ENCODE results near the gene NTM. TPM values are rescaled to one million over a fixed set of nuclear protein-coding genes. Genes with fewer than 3 reads are reported as not detected.

NTM gene
- total RNA-seq, 1 experiment from 2014 or later = 0.73 TPM

DNA sequence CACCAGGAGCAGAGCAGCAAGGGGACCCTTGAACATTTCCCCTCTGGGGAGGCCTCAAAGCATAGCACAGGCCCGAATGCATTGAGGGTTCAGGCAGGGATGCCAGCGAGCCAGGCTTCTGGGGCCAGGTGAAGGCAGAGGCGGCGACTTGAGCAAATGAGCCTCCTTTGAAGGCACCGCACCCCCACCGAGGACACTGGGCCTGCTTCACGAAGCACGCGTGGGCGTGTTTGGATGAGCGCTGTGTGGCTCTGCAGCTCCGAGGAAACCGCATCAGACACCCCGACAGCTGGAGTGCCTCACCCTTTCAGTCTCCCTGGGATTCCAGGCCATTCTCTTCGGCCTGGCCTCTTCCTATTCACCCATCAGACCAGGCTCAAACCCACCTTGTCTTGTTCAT is 301.8 kb downstream of the NTM start:
- BruUV-seq (replicated peaks) = no TSS peak
- H3K4me1 ChIP-seq = no peaks in the 10 kb centered on the region
- no peaks in the 10 kb centered on the region for H3K36me3 ChIP-seq (ENCODE audit: control insufficient read depth, insufficient read depth, low read length)
- H3K36me3 Mint-ChIP-seq (ENCODE audit: insufficient read depth, unreplicated experiment) = peaks cover 5% of the 10 kb centered on the region
- no peaks in the 10 kb centered on the region for H3K4me1 Mint-ChIP-seq (ENCODE audit: low read depth, unreplicated experiment)
- no peak overlapping the region for H3K4me3 Mint-ChIP-seq (ENCODE audit: unreplicated experiment)
- peaks cover 16% of the 10 kb centered on the region for H3K27me3 Mint-ChIP-seq (ENCODE audit: insufficient read depth, unreplicated experiment)
- H3K27me3 ChIP-seq (replicated peaks; ENCODE audit: control insufficient read depth, insufficient read depth, low read length) = no peaks in the 10 kb centered on the region
- H3K9me3 ChIP-seq = no peaks in the 10 kb centered on the region
- H3K4me3 ChIP-seq (ENCODE audit: low read depth, low read length) = no peak overlapping the region
- intact Hi-C loops (cut with micrococcal nuclease; ENCODE audit: unreplicated experiment) = loop anchor here (10.0 kb wide), 1 partner anchor 207 kb away; no protein-coding TSS in a partner anchor
- H3K27ac Mint-ChIP-seq (ENCODE audit: unreplicated experiment) = no peak overlapping the region
- DNase-seq = no peak
- CTCF ChIA-PET = no interaction called here
- H3K9me3 Mint-ChIP-seq (ENCODE audit: unreplicated experiment) = no peaks in the 10 kb centered on the region
- POLR2A ChIA-PET = no interaction called here
- TF ChIP-seq, protein P1, sequence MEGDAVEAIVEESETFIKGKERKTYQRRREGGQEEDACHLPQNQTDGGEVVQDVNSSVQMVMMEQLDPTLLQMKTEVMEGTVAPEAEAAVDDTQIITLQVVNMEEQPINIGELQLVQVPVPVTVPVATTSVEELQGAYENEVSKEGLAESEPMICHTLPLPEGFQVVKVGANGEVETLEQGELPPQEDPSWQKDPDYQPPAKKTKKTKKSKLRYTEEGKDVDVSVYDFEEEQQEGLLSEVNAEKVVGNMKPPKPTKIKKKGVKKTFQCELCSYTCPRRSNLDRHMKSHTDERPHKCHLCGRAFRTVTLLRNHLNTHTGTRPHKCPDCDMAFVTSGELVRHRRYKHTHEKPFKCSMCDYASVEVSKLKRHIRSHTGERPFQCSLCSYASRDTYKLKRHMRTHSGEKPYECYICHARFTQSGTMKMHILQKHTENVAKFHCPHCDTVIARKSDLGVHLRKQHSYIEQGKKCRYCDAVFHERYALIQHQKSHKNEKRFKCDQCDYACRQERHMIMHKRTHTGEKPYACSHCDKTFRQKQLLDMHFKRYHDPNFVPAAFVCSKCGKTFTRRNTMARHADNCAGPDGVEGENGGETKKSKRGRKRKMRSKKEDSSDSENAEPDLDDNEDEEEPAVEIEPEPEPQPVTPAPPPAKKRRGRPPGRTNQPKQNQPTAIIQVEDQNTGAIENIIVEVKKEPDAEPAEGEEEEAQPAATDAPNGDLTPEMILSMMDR (IDR thresholded peaks at IDR 0.05; ENCODE audit: insufficient read depth in 1 of 2, low read depth in 1 of 2, low read length in 1 of 2, severe bottlenecking in 1 of 2, unreplicated experiment in 1 of 2) = no peak

DNA sequence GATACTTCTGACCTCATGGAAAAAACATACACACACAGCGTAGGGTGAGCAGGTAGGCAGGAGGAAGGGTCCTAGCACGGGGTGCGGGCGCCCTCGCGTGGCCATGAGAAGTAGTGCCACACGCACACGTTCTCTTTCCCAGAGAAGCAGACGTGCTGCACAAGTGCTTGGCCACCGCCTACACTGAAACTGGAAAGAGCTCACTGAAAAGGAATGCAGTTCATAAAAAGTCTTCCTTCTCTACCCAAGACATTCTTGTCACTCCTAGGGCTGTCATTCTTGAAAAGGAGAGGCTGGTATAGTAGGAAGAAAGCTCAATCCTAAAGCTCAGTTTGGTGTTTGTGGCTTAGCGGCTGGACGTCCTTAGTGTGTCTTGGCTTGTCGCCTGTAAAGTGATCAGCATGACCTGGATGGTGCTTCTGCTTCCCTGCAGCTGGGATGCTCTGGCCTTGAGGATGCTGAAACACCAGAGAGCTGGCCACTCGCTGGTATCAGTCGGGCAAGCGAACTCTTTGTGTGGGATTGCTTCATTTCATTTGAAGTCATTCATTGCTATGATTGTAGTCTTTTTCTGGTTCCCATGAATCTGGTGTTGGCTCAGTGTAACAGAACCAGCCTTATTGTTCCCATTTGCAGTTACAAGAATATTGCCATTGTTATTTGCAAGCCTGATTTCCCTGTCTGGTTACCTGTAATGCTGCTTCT is 303.8 kb downstream of the NTM start:
- H3K9me3 ChIP-seq = no peaks in the 10 kb centered on the region
- Mint-ChIP-seq H3K27ac (ENCODE audit: unreplicated experiment) (no peak overlapping the region), H3K27me3 (ENCODE audit: insufficient read depth, unreplicated experiment) (peaks cover 18% of the 10 kb centered on the region), H3K4me1 (ENCODE audit: low read depth, unreplicated experiment) (no peaks in the 10 kb centered on the region), H3K36me3 (ENCODE audit: insufficient read depth, unreplicated experiment) (peaks cover 5% of the 10 kb centered on the region), H3K9me3 (ENCODE audit: unreplicated experiment) (no peaks in the 10 kb centered on the region), H3K4me3 (ENCODE audit: unreplicated experiment) (no peak overlapping the region)
- TF ChIP-seq, protein P1 (IDR thresholded peaks at IDR 0.05; ENCODE audit: insufficient read depth in 1 of 2, low read depth in 1 of 2, low read length in 1 of 2, severe bottlenecking in 1 of 2, unreplicated experiment in 1 of 2) = peak; percentile 99 to 100
- ChIA-PET CTCF (interaction anchor here (0.6 to 1.6 kb wide), 17 partner anchors 11 to 649 kb away, joined by 3 to 18 read pairs (median 3); no protein-coding TSS in a partner anchor), POLR2A (no interaction called here)
- peak; percentile 74 to 88 for DNase-seq
- H3K4me1 ChIP-seq = no peaks in the 10 kb centered on the region
- H3K4me3 ChIP-seq (ENCODE audit: low read depth, low read length) = no peak overlapping the region
- intact Hi-C loops (cut with micrococcal nuclease; ENCODE audit: unreplicated experiment) = loop anchor here (1.0 to 10.0 kb wide), 8 partner anchors 94 to 751 kb away; no protein-coding TSS in a partner anchor
- H3K36me3 ChIP-seq (ENCODE audit: control insufficient read depth, insufficient read depth, low read length) = no peaks in the 10 kb centered on the region
- no TSS peak for BruUV-seq (replicated peaks)
- no peaks in the 10 kb centered on the region for H3K27me3 ChIP-seq (replicated peaks; ENCODE audit: control insufficient read depth, insufficient read depth, low read length)

DNA sequence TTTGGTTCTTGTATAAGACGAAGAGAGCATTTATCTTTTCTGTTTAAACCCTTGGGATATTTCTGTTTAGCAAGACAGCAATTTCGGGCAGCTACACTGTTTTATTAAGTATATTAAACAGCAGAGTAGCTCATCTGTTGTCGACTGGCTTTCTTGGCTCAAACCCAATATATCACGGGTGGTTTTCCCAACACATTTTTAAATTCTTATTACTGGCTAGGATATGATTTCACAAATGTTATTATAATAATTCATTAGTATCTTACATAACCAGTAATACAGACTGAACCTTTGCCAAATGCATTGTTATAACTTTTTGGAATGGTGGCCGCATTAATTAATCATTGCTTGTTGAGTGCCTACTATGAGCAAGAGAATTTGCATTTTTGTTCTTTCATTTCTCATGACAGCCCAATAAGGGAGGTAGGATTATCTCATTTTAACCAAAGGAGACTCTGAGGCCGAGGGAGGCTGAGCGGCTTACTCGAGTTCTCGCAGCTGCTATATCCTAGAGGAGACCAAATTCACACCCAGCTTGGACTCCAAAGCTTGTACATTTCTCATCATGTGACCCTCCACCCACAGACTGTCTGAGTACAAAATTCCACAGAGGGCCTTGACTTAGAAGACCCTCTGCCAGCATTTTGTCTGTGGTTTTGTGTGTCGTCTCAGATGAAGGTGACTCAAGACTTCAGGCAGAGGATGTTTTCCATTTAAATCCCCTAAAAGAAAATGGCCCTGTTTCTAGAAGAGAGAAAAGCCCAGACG is 304.9 kb downstream of the NTM start:
- BruUV-seq (replicated peaks) = no TSS peak
- H3K27me3 Mint-ChIP-seq (ENCODE audit: insufficient read depth, unreplicated experiment) = peaks cover 16% of the 10 kb centered on the region
- ChIA-PET CTCF (interaction anchor here (0.7 to 1.6 kb wide), 6 partner anchors 12 to 610 kb away, joined by 3 to 18 read pairs (median 4); no protein-coding TSS in a partner anchor), POLR2A (no interaction called here)
- H3K27me3 ChIP-seq (replicated peaks; ENCODE audit: control insufficient read depth, insufficient read depth, low read length) = no peaks in the 10 kb centered on the region
- DNase-seq = peak in 1 of 2 experiments; percentile 13
- no peaks in the 10 kb centered on the region for H3K9me3 ChIP-seq
- no peak overlapping the region for H3K4me3 Mint-ChIP-seq (ENCODE audit: unreplicated experiment)
- H3K36me3 Mint-ChIP-seq (ENCODE audit: insufficient read depth, unreplicated experiment) = peaks cover 5% of the 10 kb centered on the region
- no peaks in the 10 kb centered on the region for H3K4me1 ChIP-seq
- no peak overlapping the region for H3K27ac Mint-ChIP-seq (ENCODE audit: unreplicated experiment)
- H3K36me3 ChIP-seq (ENCODE audit: control insufficient read depth, insufficient read depth, low read length) = no peaks in the 10 kb centered on the region
- TF ChIP-seq, protein P1 (IDR thresholded peaks at IDR 0.05; ENCODE audit: insufficient read depth in 1 of 2, low read depth in 1 of 2, low read length in 1 of 2, severe bottlenecking in 1 of 2, unreplicated experiment in 1 of 2) = no peak
- H3K4me1 Mint-ChIP-seq (ENCODE audit: low read depth, unreplicated experiment) = no peaks in the 10 kb centered on the region
- H3K4me3 ChIP-seq (ENCODE audit: low read depth, low read length) = no peak overlapping the region
- intact Hi-C loops (cut with micrococcal nuclease; ENCODE audit: unreplicated experiment) = loop anchor here (10.0 kb wide), 1 partner anchor 211 kb away; no protein-coding TSS in a partner anchor
- H3K9me3 Mint-ChIP-seq (ENCODE audit: unreplicated experiment) = no peaks in the 10 kb centered on the region

Data from Caco-2 (cell line).